Measurements from ENCODE around the gene FMNL3. TPM values are rescaled to one million over a fixed set of nuclear protein-coding genes. Genes with fewer than 3 reads are reported as not detected.

FMNL3 gene
- total and polyA plus RNA-seq, 2 of the 8 experiments (the other 6 are each of a cell fraction or from before 2014, with no cell fraction given): 8.6 to 29.0 TPM

- Histone ChIP-seq H3K4ac (replicated peaks; ENCODE audit: insufficient read length, low read depth, low read length) (no peak overlapping the region), H3K4me3 (ENCODE audit: extremely low read depth in 1 of 4, insufficient read depth in 2 of 4, low read depth in 3 of 4, low read length in 4 of 4) (no peak overlapping the region), H3K36me3 (ENCODE audit: control insufficient read depth in 2 of 4, insufficient read depth in 4 of 4, low read length in 3 of 4) (no peaks in the 10 kb centered on the region), H2BK15ac (ENCODE audit: low read length) (no peak overlapping the region), H2AFZ (ENCODE audit: low read length) (peak overlapping the region; percentile 76; the same call in 1 of the 2 replicates), H2BK120ac (replicated peaks; ENCODE audit: low read depth, low read length) (no peak overlapping the region), H3K79me1 (ENCODE audit: low read depth, low read length) (no peaks in the 10 kb centered on the region), H2BK12ac (ENCODE audit: low read depth, low read length) (no peak overlapping the region), H3K14ac (ENCODE audit: insufficient read length) (no peak overlapping the region), H3K79me2 (ENCODE audit: control insufficient read depth in 1 of 2, insufficient read depth in 2 of 2, low read length in 2 of 2) (no peaks in the 10 kb centered on the region), H4K8ac (ENCODE audit: extremely low read depth, insufficient read depth, low read length) (no peak overlapping the region), H3K9me3 (ENCODE audit: insufficient read depth in 2 of 2, low read depth in 1 of 2, low read length in 1 of 2) (no peaks in the 10 kb centered on the region; a peak in 1 of 4 replicates), H3K18ac (ENCODE audit: extremely low read depth, low read length) (no peak overlapping the region), H4K20me1 (replicated peaks in 1 of 2; ENCODE audit: control insufficient read depth in 1 of 2, insufficient read depth in 2 of 2, low read length in 2 of 2) (no peaks in the 10 kb centered on the region), H3K27me3 (replicated peaks in 1 of 4; ENCODE audit: control insufficient read depth in 3 of 4, extremely low read depth in 1 of 4, insufficient read depth in 3 of 4, low read length in 3 of 4) (no peaks in the 10 kb centered on the region), H3K23me2 (ENCODE audit: low read depth, low read length) (peaks cover 10% of the 10 kb centered on the region; the same call in 1 of the 2 replicates), H3K27ac (ENCODE audit: low read depth, low read length) (no peak overlapping the region), H3K23ac (ENCODE audit: insufficient read length) (no peak overlapping the region), H2BK5ac (ENCODE audit: low read depth, low read length) (no peak overlapping the region), H3K4me1 (replicated peaks in 1 of 4; ENCODE audit: control insufficient read depth in 3 of 4, insufficient read depth in 4 of 4, low read length in 3 of 4) (peaks cover 0 to 5% (median 3%) of the 10 kb centered on the region in 4 experiments; a peak in 5 of 7 replicates), H2AK5ac (ENCODE audit: low read depth, low read length) (no peak overlapping the region), H3K56ac (replicated peaks; ENCODE audit: insufficient read length, low read depth, low read length) (no peak overlapping the region), H4K5ac (ENCODE audit: insufficient read length, low read depth, low read length) (no peak overlapping the region), H2BK20ac (ENCODE audit: low read length) (no peak overlapping the region), H3K9ac (replicated peaks in 1 of 4; ENCODE audit: extremely low read depth in 1 of 4, low read depth in 3 of 4, low read length in 3 of 4) (no peak overlapping the region), H4K91ac (replicated peaks; ENCODE audit: insufficient read length, low read length) (no peak overlapping the region), H3K4me2 (ENCODE audit: insufficient read depth in 1 of 2, low read depth in 2 of 2, low read length in 2 of 2) (no peak overlapping the region)
- DNase-seq (ENCODE audit: low read depth in 1 of 2, low spot score in 2 of 2) (no peak), FAIRE-seq (no peak)
- ChIA-PET POLR2A (ENCODE audit: partially characterized antibody) (interaction anchor here (0.6 to 1.2 kb wide), 2 partner anchors 15 to 142 kb away, joined by 3 read pairs; no protein-coding TSS in a partner anchor), CTCF (ENCODE audit: partially characterized antibody) (interaction anchor here (0.8 to 2.8 kb wide), 9 partner anchors 14 to 277 kb away, joined by 3 to 10 read pairs (median 3); partner anchors contain the start of genes FAM186B and TMBIM6)
- WGBS, 2 experiments (ENCODE audit: extremely low coverage in 1 of 2, insufficient coverage in 1 of 2, insufficient read length in 1 of 2, insufficient replicate concordance in 2 of 2, low coverage in 1 of 2, low lambda C conversion rate in 2 of 2, missing lambda C conversion rate in 1 of 2): 83% methylated on average over 1 of the region's 1 CpG; no CpG with 5 or more reads in 1 of the 2 experiments
- TF ChIP-seq ZNF274 (IDR thresholded peaks at IDR 0.05; ENCODE audit: borderline replicate concordance, extremely low read depth, low read length) (no peak), KDM5A (IDR thresholded peaks at IDR 0.05; ENCODE audit: low read length) (no peak), GABPA (IDR thresholded peaks at IDR 0.05; ENCODE audit: borderline replicate concordance, insufficient read depth, low read length) (no peak), SP4 (IDR thresholded peaks at IDR 0.05; ENCODE audit: low read length) (no peak), TEAD4 (IDR thresholded peaks at IDR 0.05; ENCODE audit: low read depth, low read length) (no peak), JUND (IDR thresholded peaks at IDR 0.05; ENCODE audit: low read length) (no peak), BRCA1 (IDR thresholded peaks at IDR 0.05; ENCODE audit: low read depth, low read length) (no peak), SUZ12 (IDR thresholded peaks at IDR 0.05; ENCODE audit: low read length) (no peak), CHD2 (IDR thresholded peaks at IDR 0.05; ENCODE audit: low read length) (no peak)
- TF ChIP-seq, protein P1, sequence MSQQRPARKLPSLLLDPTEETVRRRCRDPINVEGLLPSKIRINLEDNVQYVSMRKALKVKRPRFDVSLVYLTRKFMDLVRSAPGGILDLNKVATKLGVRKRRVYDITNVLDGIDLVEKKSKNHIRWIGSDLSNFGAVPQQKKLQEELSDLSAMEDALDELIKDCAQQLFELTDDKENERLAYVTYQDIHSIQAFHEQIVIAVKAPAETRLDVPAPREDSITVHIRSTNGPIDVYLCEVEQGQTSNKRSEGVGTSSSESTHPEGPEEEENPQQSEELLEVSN (IDR thresholded peaks at IDR 0.05): no peak
- TF ChIP-seq, protein P2, sequence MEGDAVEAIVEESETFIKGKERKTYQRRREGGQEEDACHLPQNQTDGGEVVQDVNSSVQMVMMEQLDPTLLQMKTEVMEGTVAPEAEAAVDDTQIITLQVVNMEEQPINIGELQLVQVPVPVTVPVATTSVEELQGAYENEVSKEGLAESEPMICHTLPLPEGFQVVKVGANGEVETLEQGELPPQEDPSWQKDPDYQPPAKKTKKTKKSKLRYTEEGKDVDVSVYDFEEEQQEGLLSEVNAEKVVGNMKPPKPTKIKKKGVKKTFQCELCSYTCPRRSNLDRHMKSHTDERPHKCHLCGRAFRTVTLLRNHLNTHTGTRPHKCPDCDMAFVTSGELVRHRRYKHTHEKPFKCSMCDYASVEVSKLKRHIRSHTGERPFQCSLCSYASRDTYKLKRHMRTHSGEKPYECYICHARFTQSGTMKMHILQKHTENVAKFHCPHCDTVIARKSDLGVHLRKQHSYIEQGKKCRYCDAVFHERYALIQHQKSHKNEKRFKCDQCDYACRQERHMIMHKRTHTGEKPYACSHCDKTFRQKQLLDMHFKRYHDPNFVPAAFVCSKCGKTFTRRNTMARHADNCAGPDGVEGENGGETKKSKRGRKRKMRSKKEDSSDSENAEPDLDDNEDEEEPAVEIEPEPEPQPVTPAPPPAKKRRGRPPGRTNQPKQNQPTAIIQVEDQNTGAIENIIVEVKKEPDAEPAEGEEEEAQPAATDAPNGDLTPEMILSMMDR (IDR thresholded peaks at IDR 0.05; ENCODE audit: control extremely low read depth in 1 of 3, insufficient read depth in 1 of 3, low read depth in 1 of 3, low read length in 3 of 3): no peak
These were observed 88.6 kb downstream of the FMNL3 start for GRCh38 chr12:49618576-49618975.

All from H1 (cell line).